Measurements from ENCODE around the gene IL1RAPL2.

GRCh38 chrX:104669063-104669462 lies 103.1 kb downstream of the IL1RAPL2 start:
- TF ChIP-seq CTCF (IDR thresholded peaks at IDR 0.05; ENCODE audit: low read depth, low read length, poor library complexity, severe bottlenecking) = no peak
- no peak for TF ChIP-seq EZH2phosphoT487 (IDR thresholded peaks at IDR 0.05; ENCODE audit: borderline replicate concordance, low read length)

All from DOHH2 (cell line).